Suprapubic skin (tissue), 4 donors: ENCODE results near the gene LRRC63. TPM values are rescaled to one million over a fixed set of nuclear protein-coding genes. Genes with fewer than 3 reads are reported as not detected.
"Not testable (repeated sequence)": the region's sequence is repeated elsewhere in the genome, so short reads cannot be mapped to it uniquely, and the experiment has no call there.

ENCODE experiments used
- DNase-seq, 2 donors: peaks; one replicate each; pipeline ENCODE4 v3.0.0-alpha.2; 2019; ENCODE audit warnings: low spot score in 2 of 2
- H3K27ac ChIP-seq: fragments of 200-600 bp; sonication (generic); one replicate; pipeline ENCODE4 v1.5.1; 2019
- H3K27me3 ChIP-seq: fragments of 200-600 bp; sonication (generic); one replicate; pipeline ENCODE4 v1.5.1; 2019
- H3K36me3 ChIP-seq: fragments of 200-600 bp; sonication (generic); one replicate; pipeline ENCODE4 v1.5.1; 2019
- H3K4me1 ChIP-seq: fragments of 200-600 bp; sonication (generic); one replicate; pipeline ENCODE4 v1.5.1; 2019
- H3K4me3 ChIP-seq: fragments of 200-600 bp; sonication (generic); one replicate; pipeline ENCODE4 v1.5.1; 2019; ENCODE audit warnings: mild to moderate bottlenecking
- H3K9me3 ChIP-seq: fragments of 200-600 bp; sonication (generic); one replicate; pipeline ENCODE4 v1.5.1; 2019
- EP300 ChIP-seq: sonication (generic); formaldehyde crosslinking; IDR thresholded peaks from one replicate; pipeline ENCODE4 v1.6.1; 2017; ENCODE audit warnings: antibody characterized with exemption
- POLR2A ChIP-seq, 2 donors: fragments of 450-650 bp; IDR thresholded peaks; one replicate each; pipeline ENCODE4 v1.6.1; 2017; ENCODE audit warnings: antibody characterized with exemption in 2 of 2, mild to moderate bottlenecking in 2 of 2, moderate library complexity in 2 of 2
- POLR2AphosphoS5 ChIP-seq, 3 donors: sonication (generic); formaldehyde crosslinking; IDR thresholded peaks; one replicate each; pipeline ENCODE4 v1.6.1; 2017; ENCODE audit warnings: antibody characterized with exemption in 3 of 3
- WGBS: methylation state at CpG from one replicate; pipeline ENCODE4 v1.1.5; 2018; 5-methylcytosine and 5-hydroxymethylcytosine counted together
- total RNA-seq, 4 donors: library from RNA; depleted of rRNA; stranded (reverse); fragments of >200 nt; gene quantifications; one replicate each; pipeline ENCODE4 v1.1.0, GENCODE V29; 2016
- TF ChIP-seq, protein P1 (sequence below), 2 donors: fragments of 200-600 bp in 1 of 2; fragments of 450-650 bp in 1 of 2; sonication (generic) in 1 of 2; IDR thresholded peaks; one replicate each; pipeline ENCODE4 v1.5.1; 2016 to 2019; ENCODE audit warnings: antibody characterized with exemption in 2 of 2, mild to moderate bottlenecking in 1 of 2, moderate library complexity in 1 of 2

The LRRC63 gene
- total RNA-seq, 4 donors from 2014 or later, result not detected

DNA sequence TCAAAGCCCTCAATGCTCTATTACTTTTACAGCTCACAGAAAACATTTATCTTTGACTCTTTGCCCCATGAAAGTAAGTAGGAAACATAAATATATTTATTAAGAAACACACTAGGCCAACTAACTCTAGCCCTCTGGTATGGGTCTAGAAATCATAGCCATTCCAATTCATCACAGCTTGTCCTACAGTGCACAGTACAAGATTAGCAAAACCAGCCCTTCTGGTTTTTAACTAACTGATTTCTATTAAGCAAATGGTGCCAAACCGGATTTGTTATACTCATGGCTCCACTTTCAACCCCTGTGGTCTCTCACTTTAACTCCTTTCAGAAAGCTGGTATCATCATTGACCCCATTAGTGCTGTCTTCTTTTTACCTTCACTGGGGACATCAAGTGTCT lies 5.6 kb upstream of the LRRC63 start:
- 55% methylated on average over 1 of the region's 1 CpG for WGBS

DNA sequence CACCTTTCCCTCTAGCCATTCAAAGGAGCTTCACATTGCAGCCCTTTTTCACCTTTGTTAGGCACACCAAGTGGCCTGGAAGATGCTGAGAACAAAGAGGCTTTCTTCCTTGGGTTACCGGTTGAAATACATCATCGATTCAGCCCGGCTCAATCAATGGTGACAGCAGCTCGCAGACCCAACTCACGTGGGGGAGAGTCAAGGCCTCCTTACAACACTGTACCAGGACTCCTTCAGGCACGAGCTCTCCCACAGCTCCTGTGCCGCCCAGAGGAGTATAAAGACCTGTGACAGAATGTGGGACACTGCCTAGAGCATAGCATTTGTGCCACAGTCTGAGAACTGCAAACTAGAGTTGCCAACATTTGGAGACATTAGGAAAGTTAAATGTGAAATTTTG lies 3.9 kb upstream of the LRRC63 start:
- no peaks in the 10 kb centered on the region for H3K27me3 ChIP-seq
- no peak overlapping the region for H3K27ac ChIP-seq
- no peaks in the 10 kb centered on the region for H3K9me3 ChIP-seq
- DNase-seq, result no peak
- H3K4me3 ChIP-seq, result no peak overlapping the region
- H3K4me1 ChIP-seq, result peaks cover 15% of the 10 kb centered on the region
- 90% methylated on average over 7 of the region's 7 CpGs for WGBS
- H3K36me3 ChIP-seq, result no peaks in the 10 kb centered on the region
- TF ChIP-seq, protein P1, sequence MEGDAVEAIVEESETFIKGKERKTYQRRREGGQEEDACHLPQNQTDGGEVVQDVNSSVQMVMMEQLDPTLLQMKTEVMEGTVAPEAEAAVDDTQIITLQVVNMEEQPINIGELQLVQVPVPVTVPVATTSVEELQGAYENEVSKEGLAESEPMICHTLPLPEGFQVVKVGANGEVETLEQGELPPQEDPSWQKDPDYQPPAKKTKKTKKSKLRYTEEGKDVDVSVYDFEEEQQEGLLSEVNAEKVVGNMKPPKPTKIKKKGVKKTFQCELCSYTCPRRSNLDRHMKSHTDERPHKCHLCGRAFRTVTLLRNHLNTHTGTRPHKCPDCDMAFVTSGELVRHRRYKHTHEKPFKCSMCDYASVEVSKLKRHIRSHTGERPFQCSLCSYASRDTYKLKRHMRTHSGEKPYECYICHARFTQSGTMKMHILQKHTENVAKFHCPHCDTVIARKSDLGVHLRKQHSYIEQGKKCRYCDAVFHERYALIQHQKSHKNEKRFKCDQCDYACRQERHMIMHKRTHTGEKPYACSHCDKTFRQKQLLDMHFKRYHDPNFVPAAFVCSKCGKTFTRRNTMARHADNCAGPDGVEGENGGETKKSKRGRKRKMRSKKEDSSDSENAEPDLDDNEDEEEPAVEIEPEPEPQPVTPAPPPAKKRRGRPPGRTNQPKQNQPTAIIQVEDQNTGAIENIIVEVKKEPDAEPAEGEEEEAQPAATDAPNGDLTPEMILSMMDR (IDR thresholded peaks at IDR 0.05), result no peak
- no peak for TF ChIP-seq POLR2A (IDR thresholded peaks at IDR 0.05)
- TF ChIP-seq POLR2AphosphoS5 (IDR thresholded peaks at IDR 0.05), result no peak

More for the DNA sequence above, 5.6 kb upstream of the LRRC63 start:
- no peak overlapping the region for H3K27ac ChIP-seq
- no peak overlapping the region for H3K4me3 ChIP-seq
- no peak for TF ChIP-seq EP300
- no peak for TF ChIP-seq POLR2A (IDR thresholded peaks at IDR 0.05)
- TF ChIP-seq, protein P1 (IDR thresholded peaks at IDR 0.05), result no peak
- no peak for TF ChIP-seq POLR2AphosphoS5 (IDR thresholded peaks at IDR 0.05)
- no peak for DNase-seq
- no peaks in the 10 kb centered on the region for H3K9me3 ChIP-seq
- peaks cover 3% of the 10 kb centered on the region for H3K4me1 ChIP-seq
- no peaks in the 10 kb centered on the region for H3K27me3 ChIP-seq
- H3K36me3 ChIP-seq, result no peaks in the 10 kb centered on the region

DNA sequence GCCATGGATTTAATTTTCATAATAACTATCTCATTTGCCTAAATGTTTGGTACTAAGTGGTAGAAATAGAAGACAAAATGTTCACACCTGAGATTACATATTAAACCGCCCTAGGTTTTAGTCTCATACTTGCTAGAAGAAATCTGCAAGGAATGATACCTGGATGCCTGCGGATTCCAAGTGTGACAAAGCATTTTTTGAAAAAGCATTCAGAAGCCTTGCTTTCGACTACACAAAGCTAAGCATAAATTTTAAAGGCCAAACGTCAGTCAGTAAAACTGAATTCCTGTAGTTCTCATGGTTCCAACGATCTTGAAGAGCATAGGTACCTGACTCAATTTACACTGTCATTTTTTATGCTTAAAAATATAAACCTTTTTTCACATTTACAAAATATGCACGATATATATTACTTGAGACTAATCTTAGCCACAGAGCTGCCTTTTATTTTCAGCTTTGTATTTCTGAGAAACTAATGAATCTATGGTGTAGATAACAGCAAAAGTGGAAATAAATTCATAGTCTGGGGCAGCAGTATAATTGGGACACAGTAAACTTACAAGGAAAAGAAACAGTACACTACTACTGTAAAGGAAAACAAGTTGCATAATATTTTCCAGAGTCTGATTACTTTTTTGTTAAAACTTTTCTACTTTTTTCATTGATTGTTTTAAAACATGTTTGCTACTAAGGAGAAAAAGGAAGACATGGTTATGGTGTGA lies 1.2 kb upstream of the LRRC63 start:
- TF ChIP-seq POLR2AphosphoS5 (IDR thresholded peaks at IDR 0.05) (no peak), POLR2A (IDR thresholded peaks at IDR 0.05) (no peak), EP300 (no peak)
- TF ChIP-seq, protein P1 (IDR thresholded peaks at IDR 0.05), result no peak
- DNase-seq, result no peak

DNA sequence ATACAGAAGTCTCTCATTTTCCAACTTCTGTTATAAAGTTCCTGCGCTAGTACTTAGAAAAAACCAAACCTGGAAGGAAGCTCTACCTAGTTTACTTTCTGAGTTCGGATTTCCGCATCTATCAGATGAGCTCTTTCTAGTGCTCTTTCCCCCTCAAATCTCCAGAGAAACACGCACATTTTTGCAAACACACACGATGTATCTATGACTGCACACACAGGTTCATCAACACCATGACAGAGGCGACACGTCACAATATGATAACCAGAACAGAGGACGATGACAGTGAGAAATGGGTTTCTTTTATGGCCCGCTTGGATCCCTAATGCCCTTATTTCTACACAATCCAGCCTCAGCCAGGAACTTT lies 629 bp upstream of the LRRC63 start:
- H3K4me3 ChIP-seq, result peak overlapping the region; percentile 57
- H3K4me1 ChIP-seq, result peaks cover 15% of the 10 kb centered on the region
- no peak for DNase-seq
- H3K27ac ChIP-seq, result peak overlapping the region; percentile 49
- H3K9me3 ChIP-seq, result no peaks in the 10 kb centered on the region
- H3K36me3 ChIP-seq, result no peaks in the 10 kb centered on the region
- TF ChIP-seq EP300, result no peak
- TF ChIP-seq, protein P1 (IDR thresholded peaks at IDR 0.05), result no peak
- no peak for TF ChIP-seq POLR2AphosphoS5 (IDR thresholded peaks at IDR 0.05)
- TF ChIP-seq POLR2A (IDR thresholded peaks at IDR 0.05), result no peak
- H3K27me3 ChIP-seq, result no peaks in the 10 kb centered on the region
- WGBS, result 13% methylated on average over 9 of the region's 9 CpGs

More for the DNA sequence above, 1.2 kb upstream of the LRRC63 start:
- H3K4me3 ChIP-seq, result peak overlapping the region; percentile 57
- 78% methylated on average over 6 of the region's 6 CpGs for WGBS
- H3K36me3 ChIP-seq, result no peaks in the 10 kb centered on the region
- no peaks in the 10 kb centered on the region for H3K27me3 ChIP-seq
- no peaks in the 10 kb centered on the region for H3K9me3 ChIP-seq
- no peak overlapping the region for H3K27ac ChIP-seq
- H3K4me1 ChIP-seq, result peaks cover 15% of the 10 kb centered on the region

DNA sequence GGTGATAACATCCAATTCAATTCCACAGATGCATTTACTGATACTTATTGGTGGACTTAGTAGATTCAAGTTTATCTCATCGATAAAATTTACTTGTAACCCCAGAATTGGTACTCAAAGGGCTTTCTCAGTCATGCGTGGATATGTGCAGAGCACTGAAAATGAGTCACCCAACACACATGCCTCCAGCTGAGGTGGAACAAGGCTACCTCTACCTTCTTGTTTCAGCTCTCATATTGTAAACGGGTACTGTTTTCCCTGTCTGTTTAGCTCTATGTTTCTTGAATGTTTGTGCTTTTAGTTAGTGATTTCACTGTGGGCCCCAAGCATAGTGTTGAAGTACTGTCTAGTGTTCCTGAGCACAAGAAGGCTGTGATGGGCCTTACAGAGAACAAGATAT lies 1.5 kb downstream of the LRRC63 start:
- Histone ChIP-seq H3K27ac (no peak overlapping the region), H3K36me3 (no peaks in the 10 kb centered on the region), H3K4me1 (peaks cover 15% of the 10 kb centered on the region), H3K9me3 (no peaks in the 10 kb centered on the region), H3K27me3 (no peaks in the 10 kb centered on the region), H3K4me3 (no peak overlapping the region)
- 92% methylated on average over 3 of the region's 3 CpGs for WGBS
- no peak for DNase-seq
- TF ChIP-seq POLR2AphosphoS5 (IDR thresholded peaks at IDR 0.05), result no peak
- TF ChIP-seq, protein P1 (IDR thresholded peaks at IDR 0.05), result no peak

DNA sequence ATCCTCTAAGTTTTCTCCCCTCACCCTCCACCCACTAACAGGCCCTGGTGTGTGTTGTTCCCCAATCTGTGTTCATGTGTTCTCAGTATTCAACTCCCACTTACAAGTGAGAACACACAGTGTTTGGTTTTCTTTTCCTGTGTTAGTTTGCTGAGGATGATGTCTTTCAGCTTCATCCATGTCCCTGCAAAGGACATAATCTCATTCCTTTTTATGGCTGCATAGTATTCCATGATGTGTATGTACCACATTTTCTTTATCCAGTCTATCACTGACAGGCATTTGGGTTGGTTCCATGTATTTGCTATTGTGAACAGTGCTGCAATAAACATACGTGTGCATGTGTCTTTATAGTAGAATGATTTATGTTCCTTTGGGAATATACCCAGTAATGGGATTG lies 3.0 kb downstream of the LRRC63 start:
- not testable (repeated sequence) for H3K4me3 ChIP-seq
- WGBS, result 63% methylated on average over 1 of the region's 1 CpG

DNA sequence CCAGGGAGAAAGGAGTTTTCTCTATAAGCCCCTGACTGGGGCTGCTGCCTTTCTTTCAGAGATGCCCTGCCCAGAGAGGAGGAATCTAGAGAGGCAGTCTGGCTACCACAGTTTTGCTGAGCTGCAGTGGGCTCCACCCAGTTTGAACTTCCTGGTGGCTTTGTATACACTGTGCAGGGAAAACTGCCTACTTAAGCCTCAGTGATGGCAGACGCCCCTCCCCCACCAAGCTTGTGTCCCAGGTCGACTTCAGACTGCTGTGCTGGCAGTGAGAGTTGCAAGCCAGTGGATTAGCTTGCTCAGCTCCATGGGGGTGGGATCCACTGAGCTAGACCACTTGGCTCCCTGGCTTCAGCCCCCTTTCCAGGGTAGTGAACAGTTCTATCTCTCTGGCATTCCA lies 8.5 kb downstream of the LRRC63 start:
- 14% methylated on average over 1 of the region's 2 CpGs for whole genome bisulfite sequencing
- not testable (repeated sequence) for DNase-seq

More for the DNA sequence above, 3.0 kb downstream of the LRRC63 start:
- not testable (repeated sequence) for H3K9me3 ChIP-seq, H3K27ac ChIP-seq, H3K27me3 ChIP-seq, DNase-seq, H3K36me3 ChIP-seq
- peaks cover 15% of the 10 kb centered on the region for H3K4me1 ChIP-seq

More for the DNA sequence above, 8.5 kb downstream of the LRRC63 start:
- H3K36me3 ChIP-seq, H3K4me1 ChIP-seq, H3K4me3 ChIP-seq, H3K27ac ChIP-seq, H3K27me3 ChIP-seq, H3K9me3 ChIP-seq: not testable (repeated sequence)
